Measurements from ENCODE around the gene ANKRD63. TPM values are rescaled to one million over a fixed set of nuclear protein-coding genes. Genes with fewer than 3 reads are reported as not detected.
A peak's percentile ranks its signal among the peaks of the same experiment; 100 is the strongest.

ANKRD63 gene
- total RNA-seq, 2 donors from 2014 or later = not detected

- Mint-ChIP-seq H3K4me1 (peaks cover 4% of the 10 kb centered on the region), H3K4me3 (no peak overlapping the region), H3K9me3 (no peaks in the 10 kb centered on the region), H3K27me3 (peaks cover 25% of the 10 kb centered on the region), H3K27ac (no peak overlapping the region), H3K36me3 (ENCODE audit: low read depth) (no peaks in the 10 kb centered on the region)
- no peak for ATAC-seq (replicated peaks)
Measured at GRCh38 chr15:40255033-40255432, 27.8 kb downstream of the ANKRD63 start.

DNA sequence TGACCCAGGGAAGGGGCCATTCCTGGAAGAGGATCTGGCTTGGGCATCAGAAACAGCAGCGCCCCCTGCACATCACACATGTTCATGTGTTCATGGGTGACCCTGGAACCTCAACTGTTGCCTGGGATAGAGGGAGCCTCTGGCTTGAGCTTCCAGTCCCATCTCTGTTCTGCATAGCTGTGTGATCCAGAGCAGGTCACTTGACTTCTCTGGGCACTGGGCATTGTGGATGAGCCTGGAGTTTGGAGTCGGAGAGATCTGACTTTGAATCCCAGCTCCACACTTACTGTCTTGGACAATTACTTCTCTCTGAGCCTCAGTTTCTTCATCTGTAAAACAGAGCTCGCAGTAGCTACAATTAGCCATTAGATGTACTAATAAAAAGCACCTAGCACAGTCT is 28.4 kb downstream of the ANKRD63 start:
- Mint-ChIP-seq H3K4me1 (peaks cover 4% of the 10 kb centered on the region), H3K27me3 (peaks cover 25% of the 10 kb centered on the region), H3K36me3 (ENCODE audit: low read depth) (no peaks in the 10 kb centered on the region), H3K27ac (no peak overlapping the region), H3K4me3 (no peak overlapping the region), H3K9me3 (no peaks in the 10 kb centered on the region)
- no peak for ATAC-seq (replicated peaks)

DNA sequence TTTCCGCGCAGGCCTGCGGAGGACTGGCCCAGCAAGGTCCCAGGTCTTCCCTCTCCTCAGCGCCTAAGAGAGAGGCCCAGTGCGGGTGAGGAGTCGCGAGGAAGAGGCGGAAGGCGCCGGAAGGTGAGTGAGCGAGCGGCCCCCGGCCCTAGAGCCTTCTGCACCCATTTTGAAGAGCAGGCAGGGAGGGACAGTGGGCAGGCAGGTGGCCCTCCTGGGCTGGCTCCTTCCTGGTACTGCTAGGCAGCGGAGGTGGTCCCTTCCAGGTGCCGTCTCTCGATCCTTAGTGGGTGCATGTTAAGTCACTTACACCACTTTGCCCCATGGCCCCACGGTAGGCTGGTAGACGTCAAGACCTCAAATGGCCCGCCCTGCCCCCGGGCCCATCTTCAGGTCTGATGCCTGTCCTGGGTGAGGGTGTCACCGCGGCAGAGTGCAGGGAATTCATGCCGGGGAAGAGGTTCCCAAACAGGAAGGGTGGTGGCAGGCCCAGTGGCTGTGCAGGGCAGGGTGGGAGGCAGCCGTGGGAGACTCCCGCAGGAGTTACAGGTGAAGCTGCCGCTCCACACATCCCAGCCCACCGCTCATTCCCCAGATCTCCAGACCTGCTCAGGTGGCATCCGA is 29.6 kb downstream of the ANKRD63 start:
- Mint-ChIP-seq H3K27me3 (peaks cover 25% of the 10 kb centered on the region), H3K9me3 (no peaks in the 10 kb centered on the region), H3K36me3 (ENCODE audit: low read depth) (no peaks in the 10 kb centered on the region), H3K4me3 (peak overlapping the region; percentile 72), H3K4me1 (peaks cover 4% of the 10 kb centered on the region), H3K27ac (no peak overlapping the region)
- ATAC-seq (replicated peaks) = peak; percentile 27

- H3K9me3 Mint-ChIP-seq = no peaks in the 10 kb centered on the region
- H3K4me1 Mint-ChIP-seq = peaks cover 4% of the 10 kb centered on the region
- H3K27me3 Mint-ChIP-seq = peaks cover 25% of the 10 kb centered on the region
- ATAC-seq (replicated peaks) = peak; percentile 46
- H3K36me3 Mint-ChIP-seq (ENCODE audit: low read depth) = no peaks in the 10 kb centered on the region
- peak overlapping the region; percentile 72 for H3K4me3 Mint-ChIP-seq
- H3K27ac Mint-ChIP-seq = no peak overlapping the region
Measured at GRCh38 chr15:40252438-40253166, 30.3 kb downstream of the ANKRD63 start.

GRCh38 chr15:40252141-40252437 is 30.8 kb downstream of the ANKRD63 start:
- Mint-ChIP-seq H3K4me1 (peaks cover 4% of the 10 kb centered on the region), H3K4me3 (no peak overlapping the region), H3K27me3 (peaks cover 25% of the 10 kb centered on the region), H3K9me3 (no peaks in the 10 kb centered on the region), H3K36me3 (ENCODE audit: low read depth) (no peaks in the 10 kb centered on the region), H3K27ac (no peak overlapping the region)
- ATAC-seq (replicated peaks) = no peak

GRCh38 chr15:40251486-40252140 is 31.3 kb downstream of the ANKRD63 start:
- Mint-ChIP-seq H3K27ac (no peak overlapping the region), H3K27me3 (peaks cover 25% of the 10 kb centered on the region), H3K9me3 (no peaks in the 10 kb centered on the region), H3K4me3 (peak overlapping the region; percentile 42), H3K4me1 (peaks cover 4% of the 10 kb centered on the region), H3K36me3 (ENCODE audit: low read depth) (no peaks in the 10 kb centered on the region)
- ATAC-seq (replicated peaks) = no peak

GRCh38 chr15:40250771-40251483 is 31.9 kb downstream of the ANKRD63 start:
- no peak for ATAC-seq (replicated peaks)
- Mint-ChIP-seq H3K36me3 (ENCODE audit: low read depth) (no peaks in the 10 kb centered on the region), H3K27ac (no peak overlapping the region), H3K4me1 (peaks cover 4% of the 10 kb centered on the region), H3K9me3 (no peaks in the 10 kb centered on the region), H3K4me3 (peak overlapping the region; percentile 42), H3K27me3 (peaks cover 25% of the 10 kb centered on the region)

GRCh38 chr15:40250304-40250656 is 32.6 kb downstream of the ANKRD63 start:
- Mint-ChIP-seq H3K4me3 (no peak overlapping the region), H3K4me1 (peaks cover 4% of the 10 kb centered on the region), H3K36me3 (ENCODE audit: low read depth) (no peaks in the 10 kb centered on the region), H3K27ac (no peak overlapping the region), H3K9me3 (no peaks in the 10 kb centered on the region), H3K27me3 (peaks cover 25% of the 10 kb centered on the region)
- no peak for ATAC-seq (replicated peaks)

GRCh38 chr15:40249477-40250303 is 33.2 kb downstream of the ANKRD63 start:
- peaks cover 21% of the 10 kb centered on the region for H3K27me3 Mint-ChIP-seq
- ATAC-seq (replicated peaks) = no peak
- H3K4me1 Mint-ChIP-seq = peaks cover 4% of the 10 kb centered on the region
- no peaks in the 10 kb centered on the region for H3K36me3 Mint-ChIP-seq (ENCODE audit: low read depth)
- no peak overlapping the region for H3K4me3 Mint-ChIP-seq
- H3K9me3 Mint-ChIP-seq = no peaks in the 10 kb centered on the region
- no peak overlapping the region for H3K27ac Mint-ChIP-seq

DNA sequence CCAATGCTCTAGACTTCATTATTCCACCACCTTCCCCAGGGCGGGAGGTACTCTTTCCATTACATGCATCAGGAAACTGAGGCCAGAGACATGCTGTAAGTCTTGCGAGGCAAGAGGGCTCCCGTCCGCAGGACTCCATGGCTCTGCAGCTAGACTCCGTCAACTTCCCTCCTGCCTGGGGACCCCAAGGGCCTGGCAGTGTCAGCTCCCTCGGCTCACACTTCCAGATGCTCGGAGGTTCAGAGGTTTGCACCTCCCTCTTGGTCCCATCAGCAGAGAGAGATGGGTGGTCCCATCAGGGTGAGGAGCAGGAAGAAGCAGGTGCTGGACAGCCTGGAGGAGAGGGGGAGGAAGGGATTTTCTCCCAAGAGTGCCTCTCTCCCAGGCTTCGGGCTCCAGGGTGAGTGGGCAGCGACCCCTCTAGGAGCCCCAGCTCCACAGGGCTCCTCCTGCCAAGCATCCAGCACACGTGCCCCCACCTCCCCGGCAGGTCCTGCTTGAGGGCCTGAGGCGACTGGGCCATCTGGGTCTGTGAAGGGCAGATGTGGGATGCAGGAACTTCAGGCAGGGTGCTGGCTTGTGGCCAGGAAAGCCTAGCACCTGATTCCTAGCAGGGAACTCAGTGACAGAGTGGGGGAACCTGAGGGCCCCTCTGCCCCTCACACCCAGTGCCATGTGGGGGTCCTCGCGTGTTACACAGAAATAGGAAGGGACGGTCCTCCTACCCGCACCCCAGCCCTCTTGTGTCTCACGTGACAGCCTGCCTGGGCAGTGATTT is 34.7 kb downstream of the ANKRD63 start:
- H3K27ac Mint-ChIP-seq = no peak overlapping the region
- H3K36me3 Mint-ChIP-seq (ENCODE audit: low read depth) = no peaks in the 10 kb centered on the region
- peaks cover 11% of the 10 kb centered on the region for H3K27me3 Mint-ChIP-seq

GRCh38 chr15:40247406-40247971 is 35.4 kb downstream of the ANKRD63 start:
- Mint-ChIP-seq H3K4me1 (no peaks in the 10 kb centered on the region), H3K27ac (no peak overlapping the region), H3K9me3 (no peaks in the 10 kb centered on the region), H3K4me3 (no peak overlapping the region), H3K27me3 (peaks cover 8% of the 10 kb centered on the region), H3K36me3 (ENCODE audit: low read depth) (no peaks in the 10 kb centered on the region)
- no peak for ATAC-seq (replicated peaks)

More for the DNA sequence above, 34.7 kb downstream of the ANKRD63 start:
- H3K4me1 Mint-ChIP-seq = no peaks in the 10 kb centered on the region
- H3K4me3 Mint-ChIP-seq = no peak overlapping the region
- H3K9me3 Mint-ChIP-seq = no peaks in the 10 kb centered on the region
- no peak for ATAC-seq (replicated peaks)

- Mint-ChIP-seq H3K27me3 (peaks cover 8% of the 10 kb centered on the region), H3K4me1 (no peaks in the 10 kb centered on the region), H3K36me3 (ENCODE audit: low read depth) (no peaks in the 10 kb centered on the region), H3K27ac (no peak overlapping the region), H3K4me3 (no peak overlapping the region), H3K9me3 (no peaks in the 10 kb centered on the region)
- no peak for ATAC-seq (replicated peaks)
Measured at GRCh38 chr15:40246496-40247280, 36.2 kb downstream of the ANKRD63 start.
